Limb (tissue), 2 donors: ENCODE data around the gene RGMA.
A peak's percentile ranks its signal among the peaks of the same experiment; 100 is the strongest.

Source experiments
- DNase-seq, 2 donors: peaks; one replicate each; pipeline ENCODE4 v3.0.0-alpha.2; 2016; ENCODE audit errors: extremely low spot score in 2 of 2

The RGMA gene

GRCh38 chr15:93093765-93094164 is 4.8 kb upstream of the RGMA start:
- DNase-seq, result no peak

- no peak for DNase-seq
These were observed 2.5 kb upstream of the RGMA start for GRCh38 chr15:93091465-93091864.

GRCh38 chr15:93089727-93090305 is 805 bp upstream of the RGMA start:
- no peak for DNase-seq

- DNase-seq, result peak in 1 of 2 donors; percentile 67
These were observed 621 bp downstream of the RGMA start for GRCh38 chr15:93088200-93088980.

- DNase-seq, result peak; percentile 89
These were observed 1.2 kb downstream of the RGMA start for GRCh38 chr15:93087825-93088199.

- DNase-seq, result no peak
These were observed 2.2 kb downstream of the RGMA start for GRCh38 chr15:93086791-93087190.

- DNase-seq, result no peak
These were observed 3.3 kb downstream of the RGMA start for GRCh38 chr15:93085692-93086091.

- DNase-seq, result no peak
These were observed 6.2 kb downstream of the RGMA start for GRCh38 chr15:93082861-93083260.

- no peak for DNase-seq
These were observed 7.6 kb downstream of the RGMA start for GRCh38 chr15:93081399-93081798.

GRCh38 chr15:93080451-93080850 is 8.6 kb downstream of the RGMA start:
- DNase-seq, result no peak

- no peak for DNase-seq
These were observed 12.1 kb downstream of the RGMA start for GRCh38 chr15:93076875-93077274.

GRCh38 chr15:93076217-93076616 is 12.8 kb downstream of the RGMA start:
- no peak for DNase-seq

GRCh38 chr15:93074599-93074998 is 14.4 kb downstream of the RGMA start:
- no peak for DNase-seq

GRCh38 chr15:93073465-93073952 is 15.5 kb downstream of the RGMA start:
- DNase-seq, result peak; percentile 17 to 72

- peak; percentile 81 to 91 for DNase-seq
These were observed 16.3 kb downstream of the RGMA start for GRCh38 chr15:93072411-93073394.

GRCh38 chr15:93072011-93072410 is 17.0 kb downstream of the RGMA start:
- DNase-seq, result peak; percentile 63 to 65

- DNase-seq, result peak in 1 of 2 donors; percentile 66
These were observed 17.5 kb downstream of the RGMA start for GRCh38 chr15:93071469-93071936.

- no peak for DNase-seq
These were observed 18.3 kb downstream of the RGMA start for GRCh38 chr15:93070551-93071296.

- DNase-seq, result peak; percentile 52 to 55
These were observed 18.9 kb downstream of the RGMA start for GRCh38 chr15:93070132-93070531.

GRCh38 chr15:93068581-93069199 is 20.3 kb downstream of the RGMA start:
- DNase-seq, result peak in 1 of 2 donors; percentile 25
